GM12878 (cell line): ENCODE data around the gene ITGBL1. TPM values are rescaled to one million over a fixed set of nuclear protein-coding genes. Genes with fewer than 3 reads are reported as not detected.

Experiments used
- ATAC-seq: fragments of 200-7000 bp; cut with Tn5 transposase; 3 replicates; pipeline ENCODE4 v1.9.1; 2020; ENCODE audit warnings: mild to moderate bottlenecking, moderate library complexity
- BruUV-seq: library from RNA; stranded (reverse); fragments of 400-500 nt; replicated peaks from 2 replicates; lab custom pipeline; 2021; lab: Mats Ljungman, UMichigan
- CTCF ChIA-PET: fragments of 300-600 bp; sonication (Branson Sonifier 250); formaldehyde crosslinking; extraction: SDS; loops from one replicate; lab custom pipeline; 2021; ENCODE audit warnings: inconsistent platforms; lab: Yijun Ruan, JAX
- POLR2A ChIA-PET: fragments of 350-600 bp; formaldehyde crosslinking; extraction: SDS; loops from one replicate; lab custom pipeline; 2021; ENCODE audit warnings: inconsistent platforms; lab: Charles Lee
- RAD21 ChIA-PET: fragments of 300-600 bp; sonication (Branson Sonifier 250); formaldehyde crosslinking; loops from one replicate; lab custom pipeline; 2023; ENCODE audit warnings: antibody characterized with exemption; ENCODE audit not compliant: unreplicated experiment; lab: Charles Lee
- SMC1A ChIA-PET: fragments of 300-600 bp; sonication (Branson Sonifier 250); formaldehyde crosslinking; loops from one replicate; lab custom pipeline; 2023; ENCODE audit not compliant: unreplicated experiment, uncharacterized antibody; lab: Charles Lee
- DNase-seq: peaks from one replicate; pipeline ENCODE4 v3.0.0-alpha.2; 2011; ENCODE audit warnings: low read depth, low spot score
- FAIRE-seq: peaks from 3 replicates; lab custom pipeline; 2011; peaks lifted over from hg19 to GRCh38; lab: Jason Lieb, UNC
- H2AFZ ChIP-seq: 2 replicates; pipeline ENCODE4 v1.6.0; 2011; ENCODE audit warnings: low read depth, low read length, control low read depth; ENCODE audit not compliant: control insufficient read depth
- H3K27ac ChIP-seq: 2 replicates; pipeline ENCODE4 v1.5.1; 2011; ENCODE audit warnings: control low read depth; ENCODE audit not compliant: control insufficient read depth, insufficient read depth
- H3K27me3 ChIP-seq, 2 experiments: replicated peaks in 1 of 2; 2 replicates each; pipeline versions ENCODE4 v1.6.0 to v1.6.1; 2011; ENCODE audit warnings: low read length in 1 of 2; ENCODE audit not compliant: control insufficient read depth in 2 of 2, insufficient read depth in 2 of 2
- H3K36me3 ChIP-seq, 2 experiments: 2 replicates each; pipeline ENCODE4 v1.5.1; 2011; ENCODE audit warnings: low read length in 1 of 2; ENCODE audit not compliant: control insufficient read depth in 2 of 2, insufficient read depth in 2 of 2
- H3K4me1 ChIP-seq: 2 replicates; pipeline ENCODE4 v1.6.1; 2011; ENCODE audit warnings: mild to moderate bottlenecking, low read length, moderate library complexity, mixed read lengths; ENCODE audit not compliant: control insufficient read depth, insufficient read depth
- H3K4me2 ChIP-seq: 2 replicates; pipeline ENCODE4 v1.6.0; 2011; ENCODE audit warnings: control low read depth; ENCODE audit not compliant: control insufficient read depth, insufficient read depth
- H3K4me3 ChIP-seq: fragments of 200-600 bp; sonication (generic); 2 replicates; pipeline ENCODE4 v1.5.1; 2016
- H3K79me2 ChIP-seq: 2 replicates; pipeline ENCODE4 v1.6.0; 2011; ENCODE audit warnings: low read length; ENCODE audit not compliant: control insufficient read depth, insufficient read depth
- H3K9ac ChIP-seq: 2 replicates; pipeline ENCODE4 v1.8.0; 2011; ENCODE audit warnings: low read length, control low read depth, mixed read lengths; ENCODE audit not compliant: control insufficient read depth, insufficient read depth
- H3K9me3 ChIP-seq: replicated peaks from 3 replicates; pipeline ENCODE4 v1.5.1; 2011; ENCODE audit warnings: mild to moderate bottlenecking, low read length; ENCODE audit not compliant: control insufficient read depth, insufficient read depth
- H4K20me1 ChIP-seq: 2 replicates; pipeline ENCODE4 v1.6.0; 2011; ENCODE audit not compliant: control insufficient read depth, insufficient read depth
- CBX5 ChIP-seq: sonication (generic); IDR thresholded peaks from 2 replicates; pipeline ENCODE4 v1.6.1; 2016; ENCODE audit warnings: low read depth, moderate library complexity, mild to moderate bottlenecking, inconsistent platforms
- HDGF ChIP-seq: fragments of 450-650 bp; IDR thresholded peaks from 2 replicates; pipeline ENCODE4 v1.6.1; 2016; ENCODE audit warnings: antibody characterized with exemption
- MTA2 ChIP-seq: fragments of 450-650 bp; IDR thresholded peaks from 2 replicates; pipeline ENCODE4 v1.6.1; 2016; ENCODE audit warnings: low read depth, mild to moderate bottlenecking, moderate library complexity
- NRF1 ChIP-seq: conservative IDR thresholded peaks from 2 replicates; pipeline ENCODE4 v1.6.1; 2011; ENCODE audit warnings: mild to moderate bottlenecking, low read depth, low read length, improper control_type of control experiment
- PAX5 ChIP-seq: IDR thresholded peaks from 2 replicates; pipeline ENCODE4 v1.6.1; 2011; ENCODE audit warnings: low read depth, low read length, borderline replicate concordance
- USF2 ChIP-seq: IDR thresholded peaks from 2 replicates; pipeline ENCODE4 v1.6.1; 2011; ENCODE audit warnings: low read depth, low read length, improper control_type of control experiment, borderline replicate concordance
- ZNF274 ChIP-seq: IDR thresholded peaks from one replicate; pipeline ENCODE4 v1.8.0; 2011; ENCODE audit not compliant: insufficient read length, insufficient read depth
- WGBS: methylation state at CpG from one replicate; pipeline ENCODE4 v1.1.6; 2016; ENCODE audit warnings: low lambda C conversion rate; ENCODE audit not compliant: insufficient replicate concordance, insufficient coverage; ENCODE audit errors: missing lambda C conversion rate; 5-methylcytosine and 5-hydroxymethylcytosine counted together
- in situ Hi-C: fragments of 300-500 bp; cut with MboI; formaldehyde crosslinking; loops from 9 replicates; pipeline ENCODE4 v1.14.3; 2018; ENCODE audit warnings: mixed read lengths
- intact Hi-C: fragments of 100-400 bp; cut with micrococcal nuclease; formaldehyde crosslinking; loops from one replicate; pipeline ENCODE4 v1.14.2; 2022; ENCODE audit not compliant: unreplicated experiment
- polyA plus RNA-seq, 11 experiments: library from polyadenylated mRNA; depleted of rRNA in 4 of 11; unstranded in 6 of 11; stranded (reverse) in 5 of 11; fragments of >200 nt; fragmentation: Nextera tagmentation in 4 of 11; fragmentation: Illumina TruSeq in 1 of 11; extraction: Ambion mirVana in 4 of 11; extraction: Trizol in 1 of 11; gene quantifications; 1 replicate in 1 of 11; 2 replicates in 10 of 11; pipeline versions ENCODE4 v1.2.1 to v1.2.3, GENCODE V29; 2011 to 2016; ENCODE audit warnings: inconsistent platforms in 2 of 11, missing spikeins in 2 of 11, low read depth in 1 of 11
- total RNA-seq, 4 experiments: library from RNA; depleted of rRNA in 3 of 4; stranded (reverse); fragments of >200 nt in 3 of 4; fragmentation: Illumina TruSeq in 1 of 4; extraction: Trizol in 1 of 4; gene quantifications; 2 replicates each; pipeline versions ENCODE4 v1.2.1 to v1.2.3, GENCODE V29; 2013 to 2021
- TF ChIP-seq, protein P1 (sequence below): fragments of 450-650 bp; IDR thresholded peaks from 2 replicates; pipeline ENCODE4 v1.6.1; 2017; ENCODE audit warnings: borderline replicate concordance
- TF ChIP-seq, protein P2 (sequence below): fragments of 450-650 bp; conservative IDR thresholded peaks from 2 replicates; pipeline ENCODE4 v1.6.1; 2017; ENCODE audit warnings: mild to moderate bottlenecking, moderate library complexity
- TF ChIP-seq, protein P3 (sequence below): IDR thresholded peaks from 2 replicates; pipeline ENCODE4 v1.6.1; 2011; ENCODE audit warnings: low read depth, mild to moderate bottlenecking, low read length, moderate library complexity, borderline replicate concordance; ENCODE audit errors: extremely low read depth
- TF ChIP-seq, protein P4 (sequence below): fragments of 450-650 bp; formaldehyde crosslinking; IDR thresholded peaks from 2 replicates; pipeline ENCODE4 v1.5.0; 2022; ENCODE audit warnings: mild to moderate bottlenecking, missing genetic modification characterization

The ITGBL1 gene
- total and polyA plus RNA-seq, 10 of the 15 experiments (the other 5 are each of a cell fraction or from before 2014, with no cell fraction given), result 0.17 to 2.8 (median 0.28) TPM; not detected in 3

DNA sequence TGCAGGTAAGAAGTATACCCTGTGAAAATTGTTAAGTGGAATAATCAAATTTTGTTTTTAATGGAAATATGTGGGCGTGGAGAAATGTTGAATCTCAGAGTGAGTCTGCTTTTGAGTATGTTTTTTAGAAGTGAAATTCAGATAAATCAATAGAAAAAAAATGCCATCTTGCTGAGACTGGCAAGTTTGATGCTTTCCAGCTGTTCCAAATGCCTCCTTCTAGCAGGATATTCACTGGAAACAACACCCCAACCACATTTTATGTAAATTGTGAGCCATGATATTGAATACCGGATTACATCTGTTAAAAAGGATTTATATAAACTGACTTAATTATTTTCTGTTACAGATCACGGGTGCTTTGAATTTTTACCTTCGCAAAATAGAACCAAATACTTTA is 115.4 kb downstream of the ITGBL1 start:
- CTCF ChIA-PET, result interaction anchor here (1.2 kb wide), 1 partner anchor 54 kb away, joined by 4 read pairs; no protein-coding TSS in a partner anchor
- Histone ChIP-seq H3K36me3 (no peaks in the 10 kb centered on the region), H3K4me3 (no peak overlapping the region), H3K9me3 (no peaks in the 10 kb centered on the region), H3K4me2 (no peak overlapping the region), H3K9ac (no peak overlapping the region), H3K27ac (no peak overlapping the region), H4K20me1 (no peaks in the 10 kb centered on the region), H3K79me2 (no peaks in the 10 kb centered on the region), H3K27me3 (no peaks in the 10 kb centered on the region), H2AFZ (no peak overlapping the region), H3K4me1 (no peaks in the 10 kb centered on the region)
- RAD21 ChIA-PET, result interaction anchor here (0.6 to 1.0 kb wide), 2 partner anchors 19 to 56 kb away, joined by 3 read pairs; no protein-coding TSS in a partner anchor
- SMC1A ChIA-PET, result interaction anchor here (1.2 kb wide), 1 partner anchor 190 kb away, joined by 3 read pairs; no protein-coding TSS in a partner anchor
- no TSS peak for BruUV-seq
- ATAC-seq, result no peak
- POLR2A ChIA-PET, result no interaction called here
- in situ Hi-C loops (no loop called here), intact Hi-C loops (no loop called here)
- no peak for DNase-seq
- FAIRE-seq, result no peak
- TF ChIP-seq, protein P1, sequence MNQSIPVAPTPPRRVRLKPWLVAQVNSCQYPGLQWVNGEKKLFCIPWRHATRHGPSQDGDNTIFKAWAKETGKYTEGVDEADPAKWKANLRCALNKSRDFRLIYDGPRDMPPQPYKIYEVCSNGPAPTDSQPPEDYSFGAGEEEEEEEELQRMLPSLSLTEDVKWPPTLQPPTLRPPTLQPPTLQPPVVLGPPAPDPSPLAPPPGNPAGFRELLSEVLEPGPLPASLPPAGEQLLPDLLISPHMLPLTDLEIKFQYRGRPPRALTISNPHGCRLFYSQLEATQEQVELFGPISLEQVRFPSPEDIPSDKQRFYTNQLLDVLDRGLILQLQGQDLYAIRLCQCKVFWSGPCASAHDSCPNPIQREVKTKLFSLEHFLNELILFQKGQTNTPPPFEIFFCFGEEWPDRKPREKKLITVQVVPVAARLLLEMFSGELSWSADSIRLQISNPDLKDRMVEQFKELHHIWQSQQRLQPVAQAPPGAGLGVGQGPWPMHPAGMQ, result no peak
- TF ChIP-seq USF2, result no peak
- TF ChIP-seq MTA2, result no peak
- TF ChIP-seq PAX5, result no peak
- no peak for TF ChIP-seq HDGF
- TF ChIP-seq CBX5, result no peak
- TF ChIP-seq, protein P2, sequence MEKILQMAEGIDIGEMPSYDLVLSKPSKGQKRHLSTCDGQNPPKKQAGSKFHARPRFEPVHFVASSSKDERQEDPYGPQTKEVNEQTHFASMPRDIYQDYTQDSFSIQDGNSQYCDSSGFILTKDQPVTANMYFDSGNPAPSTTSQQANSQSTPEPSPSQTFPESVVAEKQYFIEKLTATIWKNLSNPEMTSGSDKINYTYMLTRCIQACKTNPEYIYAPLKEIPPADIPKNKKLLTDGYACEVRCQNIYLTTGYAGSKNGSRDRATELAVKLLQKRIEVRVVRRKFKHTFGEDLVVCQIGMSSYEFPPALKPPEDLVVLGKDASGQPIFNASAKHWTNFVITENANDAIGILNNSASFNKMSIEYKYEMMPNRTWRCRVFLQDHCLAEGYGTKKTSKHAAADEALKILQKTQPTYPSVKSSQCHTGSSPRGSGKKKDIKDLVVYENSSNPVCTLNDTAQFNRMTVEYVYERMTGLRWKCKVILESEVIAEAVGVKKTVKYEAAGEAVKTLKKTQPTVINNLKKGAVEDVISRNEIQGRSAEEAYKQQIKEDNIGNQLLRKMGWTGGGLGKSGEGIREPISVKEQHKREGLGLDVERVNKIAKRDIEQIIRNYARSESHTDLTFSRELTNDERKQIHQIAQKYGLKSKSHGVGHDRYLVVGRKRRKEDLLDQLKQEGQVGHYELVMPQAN, result no peak
- TF ChIP-seq NRF1, result no peak
- TF ChIP-seq, protein P3, sequence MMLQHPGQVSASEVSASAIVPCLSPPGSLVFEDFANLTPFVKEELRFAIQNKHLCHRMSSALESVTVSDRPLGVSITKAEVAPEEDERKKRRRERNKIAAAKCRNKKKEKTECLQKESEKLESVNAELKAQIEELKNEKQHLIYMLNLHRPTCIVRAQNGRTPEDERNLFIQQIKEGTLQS, result no peak
- TF ChIP-seq ZNF274, result no peak
- TF ChIP-seq, protein P4, sequence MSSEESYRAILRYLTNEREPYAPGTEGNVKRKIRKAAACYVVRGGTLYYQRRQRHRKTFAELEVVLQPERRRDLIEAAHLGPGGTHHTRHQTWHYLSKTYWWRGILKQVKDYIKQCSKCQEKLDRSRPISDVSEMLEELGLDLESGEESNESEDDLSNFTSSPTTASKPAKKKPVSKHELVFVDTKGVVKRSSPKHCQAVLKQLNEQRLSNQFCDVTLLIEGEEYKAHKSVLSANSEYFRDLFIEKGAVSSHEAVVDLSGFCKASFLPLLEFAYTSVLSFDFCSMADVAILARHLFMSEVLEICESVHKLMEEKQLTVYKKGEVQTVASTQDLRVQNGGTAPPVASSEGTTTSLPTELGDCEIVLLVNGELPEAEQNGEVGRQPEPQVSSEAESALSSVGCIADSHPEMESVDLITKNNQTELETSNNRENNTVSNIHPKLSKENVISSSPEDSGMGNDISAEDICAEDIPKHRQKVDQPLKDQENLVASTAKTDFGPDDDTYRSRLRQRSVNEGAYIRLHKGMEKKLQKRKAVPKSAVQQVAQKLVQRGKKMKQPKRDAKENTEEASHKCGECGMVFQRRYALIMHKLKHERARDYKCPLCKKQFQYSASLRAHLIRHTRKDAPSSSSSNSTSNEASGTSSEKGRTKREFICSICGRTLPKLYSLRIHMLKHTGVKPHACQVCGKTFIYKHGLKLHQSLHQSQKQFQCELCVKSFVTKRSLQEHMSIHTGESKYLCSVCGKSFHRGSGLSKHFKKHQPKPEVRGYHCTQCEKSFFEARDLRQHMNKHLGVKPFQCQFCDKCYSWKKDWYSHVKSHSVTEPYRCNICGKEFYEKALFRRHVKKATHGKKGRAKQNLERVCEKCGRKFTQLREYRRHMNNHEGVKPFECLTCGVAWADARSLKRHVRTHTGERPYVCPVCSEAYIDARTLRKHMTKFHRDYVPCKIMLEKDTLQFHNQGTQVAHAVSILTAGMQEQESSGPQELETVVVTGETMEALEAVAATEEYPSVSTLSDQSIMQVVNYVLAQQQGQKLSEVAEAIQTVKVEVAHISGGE (CRISPR knock-in tag), result no peak
- 16% methylated on average over 4 of the region's 4 CpGs for WGBS
